Fibroblast of gingiva (primary cell): ENCODE results near the gene DOCK9.
"Not testable (repeated sequence)": the region's sequence is repeated elsewhere in the genome, so short reads cannot be mapped to it uniquely, and the experiment has no call there.

Source experiments
- DNase-seq: peaks from one replicate; pipeline ENCODE4 v3.0.0-alpha.2; 2011; ENCODE audit warnings: low read depth

Gene DOCK9

DNA sequence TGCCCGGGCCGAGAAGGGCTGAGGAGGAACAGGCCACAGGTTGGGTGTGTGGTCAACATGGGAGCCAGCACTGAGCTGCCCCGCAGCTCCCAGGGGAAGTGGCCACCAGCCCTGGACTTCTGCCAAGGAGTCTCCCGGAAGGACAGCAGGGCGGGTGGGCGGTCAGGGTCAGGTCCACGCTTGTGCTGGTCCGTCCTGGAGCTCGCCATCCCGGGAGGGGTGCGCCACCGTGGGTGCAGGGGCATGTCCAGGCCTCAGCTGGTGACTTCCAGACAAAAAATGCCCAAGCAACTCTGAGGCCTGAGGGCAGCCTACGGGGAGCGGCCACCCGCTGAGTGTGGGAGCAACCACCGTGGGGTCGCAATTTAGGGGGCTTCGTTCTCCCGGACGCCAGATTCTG, 203.9 kb downstream of the DOCK9 start:
- no peak for DNase-seq

DNA sequence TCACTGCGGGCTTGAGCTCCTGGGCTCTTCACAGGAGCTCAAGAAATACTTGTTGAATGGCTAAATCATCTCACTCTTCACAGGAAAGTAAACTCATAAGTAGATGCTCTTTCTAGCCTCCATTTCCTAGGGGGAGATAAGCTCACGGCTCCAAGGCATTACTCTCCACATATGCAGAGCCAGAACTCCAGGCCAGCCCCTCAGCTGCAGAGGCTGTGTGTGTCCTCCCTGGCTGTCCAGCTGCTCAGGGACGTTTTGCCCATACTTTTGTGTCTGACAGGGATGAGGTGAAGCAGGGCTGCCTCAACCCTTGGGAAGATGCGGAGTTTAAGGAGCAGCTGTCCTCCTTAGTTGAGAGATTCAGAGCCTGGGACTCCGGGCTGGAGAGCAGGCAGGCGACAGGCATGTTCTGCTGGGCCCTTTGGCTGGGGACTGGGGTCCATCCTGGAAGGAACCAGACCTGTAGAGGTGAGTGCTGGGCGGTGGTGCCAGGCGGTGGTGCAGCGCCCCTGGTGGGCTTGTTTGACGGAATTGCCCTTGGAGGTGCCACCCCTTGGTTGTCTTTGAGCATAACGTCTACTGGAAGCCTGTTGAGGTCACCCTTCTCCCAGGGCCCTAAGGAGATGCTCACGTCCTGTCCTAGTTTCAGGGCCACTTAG, 204.9 kb downstream of the DOCK9 start:
- DNase-seq, result no peak

DNA sequence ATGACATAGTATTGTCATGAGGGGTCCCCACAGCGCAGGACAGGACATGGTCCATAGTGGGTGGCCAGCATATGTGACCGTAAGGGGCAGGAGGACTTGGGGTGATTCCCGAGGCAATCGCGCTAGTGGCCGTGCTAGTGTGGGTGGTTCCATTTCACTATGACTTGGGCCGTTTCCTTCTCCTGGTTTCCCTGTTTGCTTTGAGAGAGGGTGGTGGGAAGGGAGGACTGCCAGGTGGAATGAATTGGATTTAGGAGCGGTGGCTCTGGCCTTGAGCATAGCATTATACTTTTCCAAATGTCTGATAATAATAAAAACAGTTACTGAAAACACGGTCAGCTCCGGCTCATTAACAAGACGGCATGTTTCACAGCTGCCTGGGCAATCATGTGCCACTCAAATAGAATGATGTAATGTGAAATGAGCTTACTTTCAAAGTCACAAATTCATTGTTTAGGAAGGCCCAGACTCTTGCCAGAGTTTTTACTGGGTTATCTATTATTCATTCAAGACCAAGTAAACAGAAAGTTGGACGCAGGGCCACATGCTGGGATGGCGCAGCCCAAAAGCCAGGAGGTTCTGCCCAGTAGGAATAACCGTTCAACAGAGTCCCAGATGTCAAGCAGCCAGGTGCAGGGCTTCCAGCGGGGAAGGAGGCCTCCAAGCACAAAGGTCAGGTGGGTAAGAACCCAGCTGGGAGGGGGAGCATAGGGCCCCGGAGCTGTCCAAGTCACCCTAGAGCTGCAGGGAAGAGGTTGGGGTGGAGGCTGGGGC, 205.8 kb downstream of the DOCK9 start:
- DNase-seq, result no peak

DNA sequence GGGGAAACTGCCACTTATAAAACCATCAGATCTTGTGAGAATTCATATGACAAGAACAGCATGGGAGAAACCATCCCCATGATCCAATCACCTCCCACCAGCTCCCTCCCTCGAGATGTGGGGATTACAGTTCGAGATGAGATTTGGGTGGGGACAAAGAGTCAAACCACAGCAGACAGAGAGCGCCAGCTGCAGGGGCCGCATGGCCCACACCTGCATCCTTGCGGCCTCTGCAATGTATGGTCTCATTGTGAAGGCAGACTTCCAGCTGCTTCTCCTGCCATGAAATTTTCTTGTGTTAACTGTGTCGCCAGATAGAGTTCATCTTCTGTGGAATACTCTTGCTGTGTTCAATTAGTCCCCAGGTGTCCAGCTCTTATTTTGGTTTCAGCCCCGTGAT, 208.1 kb downstream of the DOCK9 start:
- DNase-seq, result no peak

- DNase-seq, result no peak
These were observed 209.3 kb downstream of the DOCK9 start for GRCh38 chr13:98768522-98768921.

GRCh38 chr13:98766697-98767096, 211.2 kb downstream of the DOCK9 start:
- no peak for DNase-seq

DNA sequence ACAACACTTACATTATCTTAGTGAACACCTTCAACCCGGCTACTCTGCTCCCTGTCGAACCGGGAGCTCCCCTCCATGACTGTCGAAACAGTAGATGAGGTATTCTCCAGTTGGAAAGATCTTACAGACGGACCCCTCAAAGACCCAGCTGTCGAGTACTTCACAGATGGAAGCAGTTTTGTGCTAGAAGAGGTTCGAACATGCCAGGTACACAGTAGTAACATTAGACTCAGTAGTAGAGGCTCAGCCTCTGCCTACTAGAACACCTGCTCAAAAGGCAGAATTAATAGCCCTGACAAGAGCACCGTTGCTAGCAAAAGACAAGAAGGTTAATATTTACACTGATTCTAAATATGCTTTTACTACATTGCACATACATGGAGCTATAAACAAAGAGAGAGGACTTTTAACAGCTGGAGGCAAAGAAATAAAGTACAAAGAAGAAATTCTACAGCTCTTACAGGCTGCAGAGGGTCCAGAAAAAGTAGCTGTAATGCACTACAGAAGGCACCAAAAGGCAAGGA, 211.8 kb downstream of the DOCK9 start:
- no peak for DNase-seq

GRCh38 chr13:98761986-98762616, 215.8 kb downstream of the DOCK9 start:
- no peak for DNase-seq

DNA sequence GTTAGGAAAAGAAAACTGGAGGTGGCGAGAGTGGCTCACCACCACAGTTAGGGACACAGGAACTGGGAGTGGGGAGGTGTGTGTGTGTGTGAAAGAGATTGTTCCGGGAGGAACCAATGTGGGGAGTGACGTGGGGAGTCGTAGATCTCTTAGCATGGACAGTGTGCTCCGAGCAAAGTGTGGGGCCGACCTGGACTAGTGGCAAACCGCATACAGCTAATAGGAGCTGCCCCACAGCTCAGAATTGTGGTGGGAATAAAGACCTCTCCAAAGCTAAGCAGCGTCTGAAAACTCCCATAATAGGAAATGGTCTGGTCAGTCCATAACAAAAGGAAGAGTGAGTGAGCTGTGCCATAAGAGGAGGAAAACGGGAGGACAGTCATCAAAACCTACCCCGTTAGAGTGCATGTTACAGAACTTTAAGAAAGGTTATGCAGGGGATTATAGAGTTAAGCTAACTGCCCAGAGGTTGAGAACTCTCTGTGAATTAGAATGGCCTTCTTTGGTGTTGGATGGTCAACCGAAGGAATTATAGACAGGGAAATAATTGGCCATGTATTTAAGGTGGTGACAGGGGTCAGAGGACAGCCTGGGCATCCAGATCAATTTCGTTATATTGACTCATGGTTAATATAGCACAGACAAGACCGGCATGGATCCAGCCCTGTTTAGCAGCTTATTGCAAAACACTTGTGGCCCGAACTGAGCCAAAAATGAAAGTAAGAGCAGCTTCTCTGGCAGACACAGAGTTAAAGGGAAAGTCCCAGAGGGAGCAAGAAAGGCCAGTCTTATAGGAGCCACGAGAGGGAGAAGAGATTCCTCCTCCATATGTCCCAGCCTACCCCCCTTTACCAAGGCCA, 216.5 kb downstream of the DOCK9 start:
- DNase-seq, result peak; percentile 76

DNA sequence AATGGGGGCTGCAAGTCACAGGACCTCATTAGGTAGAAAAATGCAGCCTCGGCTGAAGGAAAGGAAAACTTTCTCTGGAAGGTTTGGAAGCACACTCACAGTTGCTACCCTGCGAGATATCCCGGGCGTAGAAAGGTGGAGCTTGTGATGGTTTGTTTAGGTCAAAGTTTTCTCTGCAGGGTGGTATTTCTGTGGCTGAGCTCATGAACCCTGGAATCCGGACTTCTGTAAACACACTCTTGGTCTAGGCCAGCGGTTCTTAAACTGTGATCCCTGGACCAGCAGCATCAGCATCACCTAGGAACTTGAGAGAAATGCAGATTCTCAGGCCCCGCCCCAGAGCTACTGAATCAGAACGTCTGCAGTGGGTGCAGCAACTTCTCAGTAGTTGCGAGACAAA, 222.1 kb downstream of the DOCK9 start:
- DNase-seq, result no peak

GRCh38 chr13:98755116-98755515, 222.7 kb downstream of the DOCK9 start:
- no peak for DNase-seq

- not testable (repeated sequence) for DNase-seq
These were observed 223.4 kb downstream of the DOCK9 start for GRCh38 chr13:98754468-98754867.

GRCh38 chr13:98752467-98753290, 225.2 kb downstream of the DOCK9 start, which contains the start of gene SLC15A1:
TSS of gene SLC15A1 (minus strand) at chr13:98752672. CDS start at chr13:98752598, 74 bp downstream.
- no peak for DNase-seq

- peak; percentile 12 for DNase-seq
These were observed 225.9 kb downstream of the DOCK9 start for GRCh38 chr13:98751861-98752466.

GRCh38 chr13:98751367-98751782, 226.5 kb downstream of the DOCK9 start:
- DNase-seq, result no peak

GRCh38 chr13:98749501-98749900, 228.4 kb downstream of the DOCK9 start:
- DNase-seq, result peak; percentile 40

DNA sequence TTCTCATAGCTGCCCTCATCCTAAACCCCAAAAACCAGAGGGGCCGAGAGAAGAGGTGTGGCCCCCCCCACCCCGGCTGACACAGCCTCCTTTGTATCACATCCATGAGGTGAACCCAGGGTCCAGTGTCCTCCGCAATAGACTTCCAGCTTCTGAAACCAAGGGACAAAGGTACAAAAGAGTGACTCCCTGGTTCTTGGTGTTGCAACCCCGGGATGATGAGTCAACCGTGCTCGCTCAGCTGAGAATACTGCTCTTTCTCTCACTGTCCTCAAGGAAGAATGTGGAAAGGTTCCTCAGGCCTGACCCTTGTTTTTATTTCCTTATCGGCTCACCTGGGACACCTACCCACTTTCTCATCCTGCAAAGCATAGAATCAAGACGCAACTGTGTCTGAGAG, 230.9 kb downstream of the DOCK9 start:
- DNase-seq, result peak; percentile 8
